Stimulated activated naive CD8-positive, alpha-beta T cell treated with anti-CD3 and anti-CD28 coated beads, Interleukin-15, Interleukin-2, amounts not matched to agents 100 U/mL and 50 U/mL, for 24 hours (primary cell): Measurements from ENCODE around the gene TMEM11.
A peak's percentile ranks its signal among the peaks of the same experiment; 100 is the strongest.

Source experiments
- ATAC-seq: fragments of 150-1000 bp; cut with Tn5 transposase; one replicate; pipeline ENCODE4 v1.10.0; 2021
- DNase-seq: peaks from one replicate; pipeline ENCODE4 v3.0.0; 2021

TMEM11 gene

DNA sequence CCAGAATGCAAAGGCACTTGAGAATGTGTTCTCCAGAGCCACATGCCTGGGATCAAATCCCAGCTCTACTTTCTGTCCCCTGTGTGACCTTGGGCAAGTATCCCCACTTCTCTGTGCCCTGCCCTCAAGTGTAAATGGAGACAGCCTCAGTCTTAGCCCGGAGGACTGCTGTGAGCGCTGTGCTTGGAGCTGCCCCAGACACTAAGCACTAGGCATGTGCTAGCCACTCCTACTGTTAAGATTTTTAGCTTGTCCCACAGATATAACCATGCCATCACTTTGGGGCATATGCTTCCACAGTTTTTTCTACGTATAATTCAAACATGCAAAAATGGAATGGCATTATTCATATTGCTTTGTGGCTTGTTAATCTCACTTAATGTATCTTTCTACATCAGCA, 29.4 kb downstream of the TMEM11 start:
- ATAC-seq, result no peak
- DNase-seq, result no peak

DNA sequence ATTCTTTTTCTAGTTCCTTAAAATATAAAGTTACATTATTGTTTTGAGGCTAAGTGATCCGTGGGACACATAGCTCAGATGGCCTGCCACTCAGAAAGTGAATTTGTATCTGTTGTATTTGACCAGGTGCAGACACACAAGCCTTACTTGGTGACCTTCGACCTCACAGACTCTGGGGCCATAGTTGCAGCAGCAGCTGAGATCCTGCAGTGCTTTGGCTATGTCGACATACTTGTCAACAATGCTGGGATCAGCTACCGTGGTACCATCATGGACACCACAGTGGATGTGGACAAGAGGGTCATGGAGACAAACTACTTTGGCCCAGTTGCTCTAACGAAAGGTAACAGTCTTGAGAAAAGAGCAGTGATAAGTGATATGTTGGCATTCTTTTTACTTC, 30.5 kb downstream of the TMEM11 start:
- ATAC-seq (no peak), DNase-seq (no peak)

DNA sequence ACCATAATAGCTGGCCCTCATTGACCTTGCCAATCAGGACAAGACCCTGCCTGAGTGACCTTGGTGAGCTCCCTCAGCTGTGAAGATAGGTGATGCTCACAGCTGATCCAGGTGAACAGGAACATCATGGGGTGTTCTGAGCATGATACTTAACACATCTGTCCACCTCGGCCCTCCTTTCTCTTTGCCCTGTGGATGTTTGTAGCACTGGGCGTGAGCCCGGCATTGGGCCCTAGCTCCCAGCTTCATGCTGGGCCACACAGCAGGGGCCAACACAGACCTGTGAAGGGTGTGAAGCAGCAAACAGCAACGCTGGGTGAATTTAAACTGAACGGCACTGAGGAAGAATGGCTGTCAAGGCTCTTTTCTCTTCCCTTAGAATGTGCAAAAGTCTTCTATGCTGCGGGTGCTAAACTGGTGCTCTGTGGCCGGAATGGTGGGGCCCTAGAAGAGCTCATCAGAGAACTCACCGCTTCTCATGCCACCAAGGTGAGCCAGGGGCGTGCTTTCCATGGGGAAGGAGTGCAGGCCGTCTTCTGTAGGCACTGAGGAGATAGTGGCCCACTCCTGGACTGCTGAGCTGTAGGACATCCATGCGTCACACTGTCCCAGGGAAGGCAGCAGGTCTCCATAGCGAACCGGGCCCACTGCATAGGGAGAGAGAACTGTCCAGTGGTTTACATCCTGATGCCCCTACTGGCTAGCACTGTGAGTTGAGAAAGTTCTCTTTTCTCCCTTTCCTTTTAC, 35.9 kb downstream of the TMEM11 start:
- no peak for ATAC-seq
- no peak for DNase-seq

DNA sequence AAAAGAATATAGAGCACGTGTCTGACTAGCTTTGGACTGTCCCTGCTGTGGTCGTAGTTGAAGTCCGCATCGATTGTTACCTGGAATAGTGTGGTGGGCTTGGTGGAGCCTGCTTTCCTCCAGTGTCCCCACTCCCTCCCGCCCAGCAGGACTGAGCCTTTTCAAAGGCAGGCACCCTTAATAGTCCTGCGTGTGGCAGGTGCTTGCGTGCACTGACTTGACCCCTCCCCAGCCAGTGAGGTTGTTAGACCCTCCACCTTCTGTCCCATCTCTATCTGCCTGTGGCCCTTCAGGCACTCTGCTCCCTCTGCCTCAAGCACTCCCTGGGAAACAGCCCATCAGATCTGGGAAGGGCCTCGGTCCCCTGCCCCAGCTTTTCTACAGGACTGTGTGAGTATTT, 36.6 kb downstream of the TMEM11 start:
- DNase-seq, result no peak
- ATAC-seq, result no peak

DNA sequence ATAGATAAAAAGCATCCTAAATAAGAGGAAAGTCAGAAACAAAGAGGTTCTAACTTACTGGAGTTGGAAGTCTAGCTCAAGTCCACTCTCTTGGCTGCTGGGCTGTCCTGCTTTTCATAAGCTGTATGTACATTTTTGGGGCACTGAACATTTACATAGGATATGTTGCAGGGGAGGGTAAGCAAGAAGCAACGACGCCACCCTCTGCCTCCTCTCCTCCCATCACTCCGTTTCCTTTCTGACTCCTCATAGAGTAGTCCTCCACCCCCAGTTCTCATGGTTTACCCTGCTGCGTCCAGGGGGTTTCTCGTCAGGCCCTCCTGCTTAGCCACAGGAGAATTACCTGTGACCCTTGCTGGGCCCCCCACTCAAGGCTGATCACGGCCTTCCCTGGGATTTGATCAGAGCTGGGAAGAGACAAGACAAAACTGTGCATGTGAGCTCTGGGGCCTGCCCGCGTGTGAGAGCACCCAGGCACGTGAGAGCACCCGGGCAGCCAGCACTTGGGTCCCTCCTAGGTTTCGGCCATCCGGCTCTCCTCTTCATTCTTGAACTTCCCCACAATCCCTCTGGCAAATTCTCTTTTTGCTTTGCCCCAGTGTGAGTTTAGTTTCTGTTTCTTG, 37.1 kb downstream of the TMEM11 start:
- DNase-seq (no peak), ATAC-seq (no peak)

DNA sequence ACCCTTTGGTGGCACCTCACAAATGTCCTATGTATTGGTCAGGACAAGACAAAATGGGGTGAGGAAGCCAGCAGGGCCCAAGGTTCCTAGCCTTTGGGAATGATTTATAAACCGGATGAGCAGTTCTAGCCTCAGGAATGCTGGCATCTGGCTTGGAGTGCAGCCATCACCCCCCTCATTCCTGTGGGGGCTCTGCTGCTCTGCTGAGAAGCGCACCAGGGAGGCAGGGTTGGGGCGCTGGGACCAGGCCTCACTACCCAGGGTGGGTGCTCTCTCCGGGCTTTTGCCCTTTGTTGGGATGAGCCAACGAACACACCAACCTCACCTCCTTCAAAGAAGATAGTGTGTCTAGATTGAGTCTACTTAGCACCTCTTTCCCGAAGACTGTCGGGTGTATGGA, 39.2 kb downstream of the TMEM11 start:
- DNase-seq, result no peak
- no peak for ATAC-seq

DNA sequence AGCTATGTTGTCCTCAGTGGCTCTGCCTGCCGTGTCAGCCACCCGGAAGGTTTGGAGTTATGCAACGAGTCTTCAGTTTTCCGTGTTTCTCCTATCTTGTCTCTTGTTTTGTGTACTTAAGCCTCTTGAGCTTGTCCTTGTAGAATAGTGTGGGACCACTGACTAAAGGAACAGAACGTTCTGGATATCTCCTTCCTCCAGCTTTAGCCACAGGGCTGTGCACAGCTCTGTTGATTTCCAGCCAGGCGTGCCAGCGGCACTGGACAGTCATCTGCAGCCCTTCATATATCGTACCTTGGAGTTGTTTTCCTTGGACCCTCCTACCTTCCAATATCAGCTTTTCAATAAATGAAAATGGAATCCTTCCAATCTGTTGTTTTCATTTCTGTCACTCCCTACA, 39.8 kb downstream of the TMEM11 start:
- no peak for ATAC-seq
- no peak for DNase-seq

DNA sequence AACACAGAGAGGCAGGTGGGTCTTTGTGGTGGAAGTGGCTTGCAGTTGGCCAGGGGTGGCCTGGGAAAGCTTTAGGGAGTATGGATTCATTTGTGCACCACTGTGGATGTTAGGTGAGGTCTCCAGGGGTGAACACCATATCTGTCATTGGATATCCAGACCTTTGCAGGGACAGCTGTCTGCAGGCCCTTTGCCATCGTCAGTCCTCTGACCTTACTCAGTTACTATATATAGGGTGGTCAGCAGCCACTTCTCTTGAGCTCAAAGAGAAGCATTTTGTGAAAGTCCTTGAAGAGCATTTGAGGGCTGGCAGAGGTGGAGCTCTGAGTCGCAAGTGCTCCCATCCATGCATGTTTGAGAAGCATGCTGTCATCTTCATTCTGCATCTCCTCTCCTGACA, 40.4 kb downstream of the TMEM11 start:
- DNase-seq (no peak), ATAC-seq (no peak)

DNA sequence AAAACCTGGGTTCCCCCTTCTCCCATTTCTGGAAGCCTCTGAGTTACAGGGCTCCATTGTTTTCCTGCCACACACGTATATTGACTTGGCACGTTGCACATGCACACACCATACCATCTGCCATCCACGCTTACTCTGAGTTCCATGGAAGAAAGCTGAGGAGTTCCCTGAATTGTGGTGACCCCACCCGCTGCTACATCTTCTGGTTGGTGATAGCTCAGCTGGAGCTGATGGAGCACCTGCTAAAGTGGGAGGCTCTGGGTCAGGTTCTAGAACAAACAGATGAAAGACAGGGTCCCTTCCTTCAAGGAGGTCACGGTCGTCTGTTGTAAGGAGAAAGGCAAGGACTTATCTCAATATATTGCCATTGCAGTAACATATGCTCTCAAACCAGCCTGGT, 41.1 kb downstream of the TMEM11 start:
- DNase-seq (no peak), ATAC-seq (no peak)

DNA sequence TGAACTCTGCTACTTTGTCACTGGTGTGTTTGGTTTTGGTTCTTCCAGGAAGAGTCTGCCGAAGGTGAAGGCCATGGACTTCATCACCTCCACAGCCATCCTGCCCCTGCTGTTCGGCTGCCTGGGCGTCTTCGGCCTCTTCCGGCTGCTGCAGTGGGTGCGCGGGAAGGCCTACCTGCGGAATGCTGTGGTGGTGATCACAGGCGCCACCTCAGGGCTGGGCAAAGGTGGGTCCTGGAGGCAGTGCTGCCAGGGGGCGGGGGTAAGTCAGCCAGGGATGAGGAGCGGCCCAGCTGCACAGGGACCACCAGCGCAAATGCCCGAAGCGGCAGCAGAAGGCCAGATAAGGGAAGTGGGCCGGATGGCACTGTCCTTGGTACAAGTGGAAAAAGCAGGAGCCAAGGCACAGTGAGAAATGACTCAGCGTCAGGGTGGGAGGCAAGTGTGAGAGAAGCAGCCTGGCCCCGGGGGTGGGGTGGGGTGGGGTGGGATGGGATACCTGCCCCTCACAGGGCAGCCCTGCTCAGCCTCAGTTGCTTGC, 41.9 kb downstream of the TMEM11 start:
- DNase-seq (no peak), ATAC-seq (no peak)

DNA sequence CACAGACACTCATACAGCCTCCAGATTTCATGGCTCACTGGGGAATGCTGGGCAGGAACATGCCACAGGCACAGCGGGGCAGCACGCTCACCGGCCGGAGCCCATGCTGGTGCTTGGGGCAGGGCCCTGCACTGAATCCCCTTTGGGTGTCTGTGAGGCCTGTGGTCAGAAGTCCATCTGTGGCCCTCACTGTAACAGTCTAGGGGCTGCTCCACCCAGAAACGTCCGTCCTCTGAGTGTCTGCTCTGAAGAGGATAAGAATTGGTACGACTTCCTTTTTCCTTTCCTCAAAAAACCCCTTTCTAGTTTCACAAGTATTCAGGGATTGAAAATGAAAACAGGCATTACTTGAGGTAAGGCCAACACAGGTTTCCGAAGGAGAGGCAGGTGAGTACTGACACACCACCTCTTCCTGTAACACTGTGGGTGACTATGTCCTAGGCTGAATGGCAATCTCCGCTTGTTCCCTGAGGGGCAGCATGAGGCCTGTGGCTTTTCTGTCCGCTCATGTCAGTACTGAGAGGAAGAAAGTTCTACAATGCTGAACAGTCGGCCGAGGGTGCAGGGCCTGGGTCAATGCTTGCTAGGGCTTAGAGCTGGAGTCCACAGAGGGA, 42.5 kb downstream of the TMEM11 start:
- no peak for DNase-seq
- peak; percentile 11 for ATAC-seq

DNA sequence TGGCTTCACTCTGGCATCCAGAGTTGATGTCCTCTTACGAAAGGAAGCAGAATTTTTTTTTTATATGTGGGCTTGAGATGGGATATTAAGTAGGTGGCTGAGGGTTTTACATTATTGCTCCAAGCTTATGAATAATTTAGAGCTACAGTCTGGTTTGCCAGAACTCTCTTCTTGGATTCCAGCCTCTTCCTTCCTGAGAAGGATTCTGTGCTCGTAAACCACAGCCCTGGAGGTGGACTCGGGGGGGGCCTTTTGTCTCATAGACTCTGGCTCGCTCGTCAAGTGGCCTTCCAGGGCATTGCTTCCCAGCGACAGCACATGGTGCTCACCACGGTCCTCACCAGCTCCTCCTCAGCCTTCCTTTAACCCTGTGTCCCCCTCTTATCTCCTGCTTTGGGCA, 43.2 kb downstream of the TMEM11 start:
- DNase-seq (no peak), ATAC-seq (no peak)

DNA sequence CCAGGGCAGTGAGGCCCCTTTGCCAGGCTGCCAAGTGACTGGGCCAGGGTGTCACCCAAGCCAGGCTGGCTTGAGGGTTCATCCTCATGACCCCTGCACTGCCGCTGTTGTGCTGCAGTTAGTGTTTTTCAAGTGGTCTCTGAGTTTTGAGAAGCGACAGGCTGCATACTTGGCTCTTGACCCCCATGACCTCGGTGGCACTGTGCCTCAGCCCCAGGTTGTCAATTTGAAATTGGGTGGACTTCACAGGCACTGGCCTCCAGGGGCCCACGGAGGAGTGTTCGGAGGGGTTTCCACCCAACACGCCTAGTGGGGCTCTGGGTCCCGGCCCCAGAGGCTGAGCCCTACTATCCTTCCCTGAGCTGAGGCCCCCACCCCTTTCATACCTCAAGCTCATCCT, 44.5 kb downstream of the TMEM11 start:
- DNase-seq (no peak), ATAC-seq (no peak)

DNA sequence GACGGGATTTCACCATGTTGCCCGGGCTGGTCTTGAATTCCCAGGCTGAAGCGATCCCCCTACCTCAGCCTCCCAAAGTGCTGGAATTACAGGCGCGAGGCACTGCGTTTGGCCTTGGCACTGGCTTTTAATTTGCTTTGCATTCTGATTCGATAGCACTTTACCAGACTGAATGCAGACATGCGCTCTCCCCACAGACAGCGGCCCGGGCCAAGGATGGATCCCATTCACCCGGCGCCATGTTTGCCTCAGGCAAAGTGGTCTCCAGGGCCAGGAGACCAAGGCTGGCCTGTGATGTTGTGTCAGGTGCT, 45.5 kb downstream of the TMEM11 start:
- no peak for ATAC-seq

DNA sequence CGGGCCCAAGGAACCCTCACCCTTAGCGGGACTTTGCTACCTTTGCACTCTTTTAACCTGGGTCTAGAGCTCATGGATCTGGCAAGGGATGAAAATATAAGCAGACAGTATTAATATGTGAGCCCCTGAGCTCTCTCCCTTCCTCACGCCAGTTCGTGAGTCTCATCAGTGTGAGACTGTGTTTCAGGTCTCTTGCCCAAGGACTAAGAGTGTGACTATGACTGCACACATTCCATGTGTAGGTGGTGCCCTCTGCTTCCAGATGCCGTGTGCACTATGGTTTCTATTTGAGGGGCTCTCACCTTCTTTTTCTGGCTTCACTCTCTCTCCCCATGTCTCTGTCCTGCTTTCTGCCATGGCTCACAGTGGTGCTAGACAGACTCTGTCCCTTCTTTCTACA, 46.7 kb downstream of the TMEM11 start:
- DNase-seq, result no peak
- peak; percentile 75 for ATAC-seq

More for the DNA sequence above, 45.5 kb downstream of the TMEM11 start:
- DNase-seq, result no peak

DNA sequence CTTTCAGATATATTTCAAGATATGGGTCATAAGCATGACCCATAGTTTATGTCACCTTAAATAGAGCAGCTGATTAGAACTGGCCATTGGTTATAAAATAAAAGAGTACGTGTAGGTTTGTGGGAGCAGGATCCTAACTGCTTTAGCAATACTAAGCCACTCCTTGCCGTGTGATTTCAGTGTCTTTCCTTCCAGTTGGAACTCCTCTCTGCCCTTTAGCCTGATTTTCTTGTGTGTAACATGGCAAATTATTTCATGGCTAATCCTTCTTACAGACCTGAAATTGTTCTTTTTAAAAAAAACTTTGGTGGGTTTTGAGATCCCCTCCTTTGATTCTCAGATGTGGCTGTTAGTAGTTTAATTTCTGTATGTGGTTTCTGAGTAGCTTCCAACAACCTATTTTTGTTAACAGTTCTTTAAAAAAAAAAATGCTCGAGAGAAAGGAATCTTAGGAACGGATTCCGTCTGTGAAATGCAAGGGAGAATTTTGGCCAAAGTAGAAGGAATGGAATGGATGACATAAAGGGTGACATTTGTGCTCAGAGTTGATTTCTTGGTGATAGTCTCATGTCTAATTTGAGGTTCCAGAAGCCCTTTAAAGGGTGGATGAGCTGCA, 47.3 kb downstream of the TMEM11 start:
- ATAC-seq (no peak), DNase-seq (no peak)

DNA sequence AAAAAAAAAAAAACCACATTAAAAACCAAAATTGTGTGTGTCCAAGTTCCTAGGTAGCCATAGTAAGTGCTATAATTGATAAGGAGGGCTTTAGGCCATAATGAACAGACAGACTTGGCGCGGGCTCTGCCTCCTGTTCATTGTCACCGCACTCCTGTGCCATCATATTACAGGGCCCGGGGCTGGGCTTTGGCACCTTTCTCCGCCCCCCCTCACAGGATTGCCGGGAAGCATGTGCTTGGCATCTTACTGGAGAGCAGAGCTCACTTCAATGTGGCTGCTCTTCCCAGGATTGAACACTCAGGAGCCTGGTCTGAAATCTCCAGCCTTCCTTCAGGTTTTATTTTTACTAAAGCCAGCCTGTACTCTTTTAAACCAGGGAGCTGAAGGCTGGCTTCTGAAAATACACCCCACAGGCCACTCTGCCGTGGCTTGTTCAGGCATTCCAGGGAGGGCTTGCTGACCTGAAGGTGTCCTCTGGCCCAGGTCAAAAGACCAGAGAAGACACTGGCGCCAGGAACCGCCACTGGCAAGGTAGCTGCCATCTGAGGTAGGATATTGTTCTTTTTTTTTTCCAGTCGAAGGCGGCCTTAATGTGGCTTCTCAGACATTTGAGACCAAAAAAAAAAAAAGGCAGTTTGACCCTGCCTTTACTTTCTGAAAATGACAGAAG, 47.9 kb downstream of the TMEM11 start:
- no peak for ATAC-seq
- DNase-seq, result no peak

DNA sequence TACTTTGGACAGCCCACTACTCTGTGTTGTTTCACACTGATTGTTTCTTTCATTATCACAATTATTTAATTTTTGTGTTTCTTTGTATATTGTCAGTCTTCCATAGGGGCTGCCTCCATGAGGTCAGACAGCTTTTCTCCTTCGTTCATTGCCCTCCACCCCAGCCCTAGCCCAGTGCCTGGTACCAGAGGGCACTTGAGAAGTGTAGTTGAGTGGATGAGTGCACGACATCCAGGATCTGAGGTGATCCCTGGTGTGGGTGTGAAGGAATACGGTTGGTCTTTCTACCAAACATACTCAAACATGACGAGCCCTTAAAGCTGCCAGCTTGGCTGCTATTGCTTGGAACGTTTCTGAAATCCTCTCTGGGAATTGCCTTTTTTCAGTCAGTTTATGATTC, 49.3 kb downstream of the TMEM11 start:
- ATAC-seq, result no peak

DNA sequence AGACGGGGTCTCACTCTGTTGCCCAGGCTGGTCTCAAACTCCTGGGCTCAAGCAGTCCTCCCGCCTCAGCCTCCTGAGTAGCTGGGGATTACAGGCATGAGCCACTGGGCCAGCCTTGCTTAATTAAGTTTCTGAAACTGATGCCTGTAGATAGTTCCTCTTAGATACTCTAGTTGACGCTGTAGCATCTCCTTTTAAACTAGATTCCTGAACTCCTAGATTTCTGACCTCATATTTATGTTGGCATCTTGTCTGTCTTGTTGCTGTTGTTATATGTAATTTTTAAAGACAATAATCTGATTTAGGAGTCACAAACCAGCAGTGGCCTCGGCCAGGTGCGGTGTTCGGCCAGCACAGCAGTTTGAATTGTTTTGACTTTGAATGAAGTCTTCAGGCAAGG, 49.7 kb downstream of the TMEM11 start:
- DNase-seq, result no peak
- ATAC-seq, result no peak

More for the DNA sequence above, 49.3 kb downstream of the TMEM11 start:
- no peak for DNase-seq

DNA sequence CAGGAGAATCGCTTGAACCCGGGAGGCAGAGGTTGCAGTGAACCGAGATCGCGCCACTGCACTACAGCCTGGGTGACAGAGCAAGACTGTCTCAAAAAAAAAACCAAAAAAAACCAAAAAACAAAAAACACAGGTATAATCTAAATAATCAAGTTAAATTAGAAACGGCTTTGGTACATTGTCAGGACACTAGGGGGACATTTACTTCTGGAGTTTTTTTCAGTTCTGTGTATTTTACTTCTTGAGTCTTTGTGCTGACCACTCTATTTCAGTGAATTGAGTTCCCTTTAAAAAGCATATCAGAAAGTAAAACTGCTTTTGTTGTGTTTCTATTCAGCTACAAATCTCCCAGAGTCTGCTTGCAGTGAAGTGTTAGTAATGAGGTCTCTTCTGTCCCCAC, 50.9 kb downstream of the TMEM11 start:
- ATAC-seq, result no peak
- DNase-seq, result no peak

DNA sequence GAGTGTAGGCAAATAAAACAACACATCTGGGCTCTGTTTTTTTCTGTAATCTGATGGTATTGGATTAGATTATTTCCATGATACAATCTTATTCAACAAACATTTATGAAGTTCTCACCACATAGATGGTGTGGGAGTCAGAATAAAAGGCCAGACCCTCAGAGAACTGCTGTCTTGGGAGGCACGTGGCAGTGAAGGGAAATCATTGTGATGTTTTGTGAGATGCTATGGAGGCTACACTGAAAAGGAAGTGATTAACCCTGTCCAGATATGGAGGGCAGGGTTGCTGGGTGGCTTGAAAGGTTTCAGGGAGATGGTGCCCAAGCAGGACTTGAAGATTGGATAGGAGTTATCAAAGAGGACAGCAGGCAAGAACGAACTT, 51.6 kb downstream of the TMEM11 start:
- DNase-seq (no peak), ATAC-seq (no peak)

DNA sequence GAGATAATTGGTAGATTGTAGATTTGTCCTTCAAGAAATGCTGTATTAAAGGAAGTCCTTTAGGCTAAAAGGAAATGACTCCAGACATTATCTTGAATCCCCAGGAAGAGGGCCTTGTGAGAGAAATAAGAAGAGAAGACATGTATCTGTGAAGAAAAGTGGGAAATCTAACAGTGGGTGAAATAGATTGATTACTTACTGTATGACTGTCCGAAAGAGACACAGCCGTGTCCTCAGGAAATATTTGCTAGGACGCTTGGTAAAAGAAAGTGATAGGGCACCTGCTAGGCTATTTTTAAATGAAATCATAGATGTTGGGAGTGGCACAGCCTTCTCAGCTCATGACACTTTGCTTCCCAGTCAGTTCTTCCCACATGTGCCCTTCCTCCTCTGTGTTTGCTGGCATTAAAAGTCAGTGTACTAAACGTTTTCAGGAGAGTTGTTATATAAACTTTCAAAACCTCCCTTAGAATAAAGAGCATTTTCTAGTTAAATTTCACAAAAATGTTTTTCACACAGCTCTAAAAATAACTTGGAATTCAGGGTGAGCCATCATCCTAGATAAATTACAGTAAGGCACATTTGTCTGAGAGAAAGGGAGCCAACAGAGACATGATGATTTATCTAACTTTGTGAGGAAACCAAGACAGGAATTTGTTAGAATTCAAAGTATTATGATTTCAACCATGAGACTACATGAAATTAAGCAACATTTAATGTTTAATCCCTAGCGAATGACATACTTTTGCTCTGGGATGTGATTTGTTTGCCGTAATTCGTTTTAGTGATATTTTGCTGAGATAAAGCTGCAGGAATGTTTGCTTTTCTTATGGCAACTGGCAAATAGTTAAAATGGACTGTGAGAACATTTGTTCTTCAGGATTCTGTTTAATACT, 52.2 kb downstream of the TMEM11 start:
- ATAC-seq, result no peak
- DNase-seq, result no peak
